HS-5 (cell line): ENCODE data around the gene STX18.
"Not testable (repeated sequence)": the region's sequence is repeated elsewhere in the genome, so short reads cannot be mapped to it uniquely, and the experiment has no call there.

Experiments
- DNase-seq: peaks from one replicate; pipeline ENCODE4 v3.0.0-alpha.2; 2012; ENCODE audit warnings: low read depth

STX18 gene

DNA sequence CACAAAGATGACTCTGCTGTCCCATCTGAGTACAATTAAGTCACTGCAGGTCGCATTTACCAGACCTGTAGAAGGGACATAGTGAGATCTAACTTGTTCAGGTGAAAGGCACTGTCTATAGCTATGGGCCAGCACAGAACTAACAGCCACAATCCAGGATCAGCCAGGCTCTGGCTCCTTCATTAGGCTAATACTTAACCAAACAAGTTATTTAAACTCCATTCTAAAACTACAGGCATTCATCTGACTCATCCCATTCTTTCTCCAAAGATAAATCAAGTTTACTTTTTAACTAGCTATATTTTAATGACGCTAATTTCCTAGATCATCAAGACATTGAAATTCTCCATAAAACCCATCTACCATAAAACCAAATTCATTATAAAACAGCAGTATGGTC lies 62.5 kb downstream of the STX18 start:
- DNase-seq: no peak

- no peak for DNase-seq
These were observed 64.1 kb downstream of the STX18 start for GRCh38 chr4:4477796-4478195.

DNA sequence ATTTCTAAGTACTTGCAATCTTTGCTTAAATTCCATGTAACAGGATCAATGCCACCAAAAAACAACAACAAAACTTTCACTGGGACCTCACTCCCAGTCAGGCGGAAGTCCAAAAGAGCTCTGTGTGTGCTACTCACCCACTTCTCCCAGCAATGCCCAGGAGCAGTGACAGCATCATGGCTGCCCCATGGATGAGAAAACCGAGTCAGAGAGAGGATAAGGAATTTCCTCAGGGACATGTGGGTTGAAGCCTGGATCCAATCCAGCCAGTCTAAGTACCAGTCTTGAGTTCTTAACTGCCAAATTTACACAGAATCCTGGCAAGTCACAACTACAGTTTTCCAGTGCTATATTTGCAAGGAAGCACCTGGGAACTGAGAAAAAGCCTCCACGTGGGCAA lies 64.5 kb downstream of the STX18 start:
- no peak for DNase-seq

DNA sequence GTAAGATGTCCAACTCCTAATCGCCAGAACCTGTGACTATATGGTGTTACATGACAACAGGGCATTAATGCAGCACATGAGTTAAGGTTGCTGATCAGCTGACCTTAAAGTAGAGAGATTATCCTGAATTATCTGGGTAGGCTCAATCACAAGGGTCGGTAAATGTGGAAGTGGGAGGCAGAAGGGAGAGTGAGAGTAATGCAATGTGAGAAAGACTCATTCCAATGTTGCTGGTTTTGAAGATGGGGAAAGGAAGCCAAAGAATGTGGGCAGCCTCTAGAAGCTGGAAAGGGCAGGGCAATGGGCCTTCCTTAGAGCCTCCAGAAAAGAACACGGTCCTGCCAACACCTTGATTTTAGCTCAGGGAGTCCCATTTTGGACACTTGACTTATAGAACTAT lies 67.4 kb downstream of the STX18 start:
- DNase-seq: no peak

- no peak for DNase-seq
These were observed 69.4 kb downstream of the STX18 start for GRCh38 chr4:4472344-4472958.

GRCh38 chr4:4471195-4471594 lies 70.7 kb downstream of the STX18 start:
- no peak for DNase-seq

DNA sequence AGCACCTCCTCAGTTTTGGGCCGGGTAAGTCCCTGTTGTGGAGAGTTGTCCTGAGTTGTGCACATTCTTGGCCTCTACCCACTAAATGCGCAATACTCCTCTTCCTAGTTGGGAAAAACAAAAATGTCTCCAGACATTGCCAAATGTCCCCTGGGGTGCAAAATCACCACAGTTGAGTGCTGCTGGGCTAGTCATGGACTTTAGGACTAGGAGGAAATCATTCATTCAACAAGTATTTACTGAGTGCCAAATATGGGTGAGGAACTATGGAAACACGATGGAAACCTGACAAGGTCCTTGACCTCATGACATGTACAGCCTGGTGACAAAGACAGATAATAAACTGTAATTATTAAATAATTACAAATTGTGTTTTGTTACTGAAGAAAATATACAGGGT lies 71.6 kb downstream of the STX18 start:
- no peak for DNase-seq

DNA sequence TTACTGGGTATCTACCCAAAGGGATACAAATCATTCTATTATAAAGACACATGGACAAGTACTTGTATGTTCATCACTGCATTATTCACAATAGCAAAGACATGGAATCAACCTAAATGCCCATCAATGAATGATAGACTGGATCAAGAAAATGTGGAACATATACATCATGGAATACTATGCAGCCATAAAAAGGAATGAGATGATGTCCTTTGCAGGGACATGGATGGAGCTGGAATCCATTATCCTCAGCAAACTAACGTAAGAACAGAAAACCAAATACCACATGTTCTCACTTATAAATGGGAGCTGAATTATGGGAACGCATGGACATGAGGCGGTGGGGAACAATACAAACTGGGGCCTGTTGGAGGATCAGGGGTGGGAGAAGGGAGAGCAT lies 76.6 kb downstream of the STX18 start:
- not testable (repeated sequence) for DNase-seq

DNA sequence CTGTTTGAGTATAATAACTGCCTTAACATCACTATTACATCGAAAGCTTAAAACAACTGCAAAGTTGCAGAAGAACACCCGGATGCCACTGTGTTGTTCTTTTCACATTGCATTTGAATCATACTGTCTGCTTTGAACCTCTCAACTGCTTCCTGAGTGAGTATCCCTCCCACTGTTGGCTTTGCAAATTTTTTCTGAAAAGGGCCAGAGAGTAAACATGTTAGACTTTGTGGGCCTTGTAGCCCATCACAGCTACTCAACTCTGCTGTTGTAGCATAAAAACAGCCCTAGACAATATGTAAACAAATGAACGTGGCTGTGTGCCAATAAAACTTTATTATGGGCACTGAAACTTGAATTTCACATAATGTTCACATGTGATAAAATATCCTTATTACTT lies 78.9 kb downstream of the STX18 start:
- no peak for DNase-seq

DNA sequence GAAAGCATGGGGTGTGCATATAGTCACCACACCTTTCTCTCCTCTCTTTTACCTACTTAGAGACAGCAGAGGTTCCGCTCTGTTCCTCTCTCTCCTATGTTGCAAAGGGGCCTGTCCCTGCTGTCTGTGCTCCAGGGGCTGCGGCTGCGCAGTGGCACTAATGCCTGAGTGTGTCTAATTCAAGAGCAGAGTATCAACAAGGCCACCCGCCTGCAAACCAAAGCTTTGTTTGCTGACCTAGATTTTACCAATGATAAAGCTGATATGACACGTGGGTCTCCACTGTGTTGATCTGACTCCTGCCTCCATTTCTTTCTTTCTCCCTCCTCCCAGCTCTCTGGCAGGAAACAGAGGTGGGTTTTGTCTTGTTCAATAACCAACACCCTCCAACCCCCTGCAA lies 80.0 kb downstream of the STX18 start:
- DNase-seq: no peak

- DNase-seq: no peak
These were observed 80.7 kb downstream of the STX18 start for GRCh38 chr4:4461178-4461577.

GRCh38 chr4:4460759-4461158 lies 81.1 kb downstream of the STX18 start:
- DNase-seq: no peak

DNA sequence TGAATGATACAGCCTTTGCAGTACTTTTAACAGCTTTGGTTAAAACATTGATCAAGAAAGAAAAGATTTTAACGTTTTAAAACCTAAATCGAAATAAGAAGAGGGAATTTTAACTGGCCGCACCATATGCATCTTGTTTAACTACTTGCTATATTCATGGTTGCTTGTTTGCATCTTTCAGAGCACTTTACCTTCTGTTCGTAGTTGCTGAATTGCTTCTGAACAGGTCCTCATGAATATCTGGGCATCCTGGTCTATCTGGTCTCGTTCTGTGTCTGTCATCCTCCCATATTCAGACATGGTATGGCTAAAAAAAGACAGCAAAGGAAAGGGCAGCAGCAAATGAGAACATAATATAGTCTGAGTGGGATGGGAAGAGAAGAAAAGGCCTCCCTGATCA lies 82.7 kb downstream of the STX18 start:
- DNase-seq: no peak

DNA sequence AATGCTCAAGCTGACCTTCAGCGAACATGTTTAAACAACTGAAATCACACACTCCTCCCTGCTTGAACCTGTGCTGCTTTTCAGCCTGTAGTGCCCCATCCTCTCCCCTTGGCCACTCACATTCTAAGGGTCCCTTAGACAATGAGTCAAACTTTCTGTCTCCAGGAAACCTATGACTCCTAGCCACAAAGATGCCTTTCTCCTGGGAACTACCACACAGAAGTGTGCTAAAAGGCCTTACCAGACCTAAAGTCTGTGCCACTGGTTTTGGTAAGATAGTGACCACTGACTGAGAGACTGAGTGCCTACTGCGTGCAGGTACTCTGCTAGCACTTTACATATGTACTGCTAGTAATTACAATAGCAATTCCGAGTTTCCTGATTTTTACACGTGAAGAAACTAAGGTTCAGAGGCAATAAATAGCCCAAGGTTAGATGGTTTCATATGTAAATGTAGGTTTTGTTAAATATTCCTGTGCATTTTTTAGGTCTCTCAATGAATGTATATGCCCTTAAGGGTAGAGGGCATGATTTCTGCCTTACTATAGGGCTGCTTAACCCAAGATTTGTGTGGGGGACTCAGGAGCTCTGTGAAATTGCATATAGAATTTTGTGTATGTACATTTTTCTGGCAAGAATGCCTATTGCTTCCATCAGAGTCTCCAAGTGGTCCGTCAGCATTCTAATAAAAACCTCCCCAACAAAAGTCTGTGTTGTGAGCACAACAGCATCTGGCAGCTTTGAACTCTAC lies 83.9 kb downstream of the STX18 start:
- no peak for DNase-seq

GRCh38 chr4:4456816-4457578 lies 84.9 kb downstream of the STX18 start:
- DNase-seq: no peak

DNA sequence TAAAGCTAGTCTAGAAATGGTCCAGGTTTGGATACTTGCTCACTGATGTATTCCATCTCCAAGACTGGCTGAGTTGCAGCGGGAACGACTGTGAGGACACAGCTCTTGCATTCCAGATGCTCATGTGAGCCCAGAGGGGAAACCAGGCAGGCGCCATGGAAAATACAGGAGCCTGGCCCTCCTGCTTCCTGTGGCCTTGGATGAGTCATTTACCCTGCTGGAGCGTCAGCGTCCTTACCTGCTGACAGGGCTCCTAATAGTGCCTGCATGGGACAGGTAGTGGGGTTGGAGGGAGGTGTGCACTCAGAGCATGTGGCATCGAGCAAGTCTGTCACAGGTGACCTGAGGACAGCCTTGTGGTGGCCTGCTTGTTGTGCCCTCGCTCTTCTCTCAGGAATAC lies 85.5 kb downstream of the STX18 start:
- no peak for DNase-seq

DNA sequence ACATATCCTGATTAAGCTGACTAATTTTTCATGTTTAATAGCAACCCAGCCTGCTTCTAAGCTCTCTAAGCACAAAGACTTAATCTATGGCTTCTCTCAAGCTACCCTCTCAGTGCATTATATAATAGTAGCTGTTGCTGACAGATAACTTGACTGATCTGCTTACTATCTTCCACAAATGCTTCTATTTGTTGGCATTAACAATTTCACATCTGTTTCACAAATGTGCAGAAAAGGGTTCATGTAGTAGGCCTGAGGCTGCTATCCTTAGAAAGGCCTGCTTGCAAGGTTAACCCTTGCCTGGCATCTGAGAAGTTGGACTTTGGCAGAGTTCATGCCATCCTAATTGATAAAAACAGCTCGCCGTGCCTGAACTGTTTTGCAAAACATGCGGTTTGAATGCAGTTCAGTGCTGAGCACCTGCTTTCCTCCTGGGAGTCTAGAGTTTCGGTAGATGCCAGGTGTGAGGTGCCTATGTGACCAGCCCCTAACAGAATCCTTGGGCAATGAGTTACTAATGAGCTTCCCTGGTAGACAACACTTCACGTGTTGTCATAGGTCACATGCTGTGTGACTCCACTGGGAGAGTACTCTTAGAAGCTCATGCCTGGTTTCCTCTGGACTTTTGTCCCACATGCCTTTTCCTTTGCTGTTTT lies 86.5 kb downstream of the STX18 start:
- no peak for DNase-seq

- DNase-seq: no peak
These were observed 95.4 kb downstream of the STX18 start for GRCh38 chr4:4446434-4446833.

DNA sequence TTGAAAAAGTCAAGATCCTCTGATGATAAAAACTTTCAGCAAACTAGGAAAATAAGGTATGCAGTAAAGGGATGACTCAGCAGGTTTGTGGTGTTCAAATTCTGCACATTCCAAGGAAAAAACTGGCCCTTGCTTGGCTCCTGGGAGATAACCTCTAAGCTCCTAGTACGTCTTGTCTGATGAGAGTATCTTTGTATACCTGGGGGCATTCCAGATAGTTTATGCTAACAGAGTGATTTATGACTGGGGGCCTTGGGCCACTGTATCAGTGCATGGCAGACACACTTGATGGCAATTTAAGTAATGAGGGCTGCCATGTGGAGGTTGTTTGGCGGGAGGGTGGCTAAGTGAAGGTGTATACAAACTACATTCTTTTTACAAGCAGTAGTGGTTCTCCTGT lies 98.0 kb downstream of the STX18 start:
- DNase-seq: peak; percentile 25

DNA sequence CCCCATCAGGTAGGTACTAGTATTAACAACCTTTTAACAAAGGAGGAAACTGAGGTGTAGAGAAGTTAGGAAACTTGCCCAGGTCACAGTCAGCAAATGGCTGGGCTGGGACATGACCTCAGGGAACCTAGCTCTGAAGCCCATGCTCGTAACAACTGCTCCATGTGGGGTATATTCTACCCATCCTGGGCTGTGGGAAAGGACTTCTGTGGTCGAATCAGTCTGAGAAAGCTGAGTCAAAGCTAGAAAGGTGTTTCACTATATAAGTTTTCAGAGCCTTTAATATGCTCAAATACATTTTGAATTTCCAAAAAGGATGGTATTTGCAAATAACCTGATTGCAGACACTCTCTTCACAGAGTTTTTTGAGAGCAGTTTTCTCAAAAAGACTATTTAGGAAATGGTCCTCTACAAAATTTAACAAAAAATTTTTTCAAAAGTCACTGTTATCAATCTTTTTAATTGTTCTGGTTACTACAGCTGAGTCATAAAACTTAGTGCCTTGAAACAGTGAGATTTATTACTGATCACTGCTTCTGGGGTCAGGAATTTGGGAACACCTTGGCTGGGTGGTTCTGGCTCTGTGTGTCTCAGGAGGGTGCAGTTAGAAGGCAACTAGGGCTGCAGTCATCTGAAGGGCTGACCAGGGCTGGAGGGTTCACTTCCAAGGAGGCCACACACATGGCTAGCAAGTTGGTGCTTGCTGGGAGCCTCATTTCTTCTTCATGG lies 101.4 kb downstream of the STX18 start:
- no peak for DNase-seq

- no peak for DNase-seq
These were observed 102.1 kb downstream of the STX18 start for GRCh38 chr4:4439782-4440181.

- no peak for DNase-seq
These were observed 103.0 kb downstream of the STX18 start for GRCh38 chr4:4438891-4439290.
